A204.1 (cell line): ENCODE results near the gene ENHO.

Source experiments
- FAIRE-seq: peaks from 2 replicates; lab custom pipeline; 2012; peaks lifted over from hg19 to GRCh38; lab: Jason Lieb, UNC

The ENHO gene

DNA sequence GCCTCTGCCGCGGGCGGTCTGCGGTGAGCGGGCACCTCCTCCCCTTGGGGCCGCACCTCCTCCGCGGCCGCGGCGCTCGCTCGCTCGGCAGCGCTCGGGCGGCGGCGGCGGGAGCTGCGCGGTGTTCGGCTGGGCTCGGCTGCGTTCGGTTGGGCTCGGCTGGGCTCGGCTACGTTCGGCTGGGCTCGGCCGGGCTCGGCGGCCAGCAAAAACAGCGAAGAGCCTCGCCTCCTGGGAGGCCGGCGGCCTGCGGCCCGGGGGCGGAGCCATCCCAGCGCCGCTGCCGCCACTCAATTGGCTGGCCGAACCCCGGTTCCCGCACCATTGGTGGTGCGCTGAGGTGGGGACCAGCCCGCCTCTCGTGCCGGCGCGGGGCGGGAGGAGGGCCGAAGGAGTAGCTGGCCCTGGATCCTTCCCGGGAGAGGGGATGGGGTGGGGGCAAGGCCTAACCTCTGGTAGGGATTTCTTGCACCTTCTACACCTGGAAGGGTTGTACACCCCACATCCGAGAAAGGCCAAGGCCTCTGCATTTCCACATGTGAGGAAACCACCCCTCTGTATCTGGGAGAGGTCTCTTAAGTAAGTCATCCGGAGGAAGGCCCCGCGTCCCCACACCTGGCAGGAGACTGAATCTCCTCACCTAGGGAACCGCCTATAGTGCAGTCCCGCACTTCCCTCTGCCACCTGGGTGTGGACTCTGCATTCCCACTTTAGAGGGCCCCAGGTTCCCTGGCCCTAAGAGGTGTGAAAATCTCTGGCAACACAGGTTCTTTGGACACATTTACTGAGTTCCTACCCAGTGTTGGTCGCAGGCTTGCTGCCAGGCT is at the start of gene ENHO:
ENHO (minus strand) TSS at position 20 of the 827 bp plus-strand sequence. CDS start 1,295 bp downstream, outside the sequence.
- FAIRE-seq, result no peak

DNA sequence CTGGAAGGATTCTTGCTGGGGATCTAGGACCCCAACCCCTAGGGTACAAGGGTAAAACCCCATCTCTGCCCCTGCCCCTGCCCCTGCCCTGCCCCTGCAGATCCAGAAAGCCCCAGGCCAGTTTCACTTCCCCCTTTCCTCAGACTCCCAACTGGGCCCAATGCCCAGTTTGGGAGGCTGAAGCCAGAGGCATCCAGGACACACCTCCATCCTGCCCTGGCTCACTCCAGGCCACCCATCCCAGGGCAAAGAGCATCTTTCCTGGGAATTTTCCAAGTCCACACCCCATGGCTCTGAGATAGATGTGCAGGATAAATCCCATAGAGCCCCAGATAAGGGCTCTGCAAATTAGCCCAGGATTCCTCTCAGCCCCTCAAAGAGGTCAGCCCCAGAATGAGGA is 49.3 kb upstream of the ENHO start:
- no peak for FAIRE-seq

GRCh38 chr9:34571481-34571810 is 48.7 kb upstream of the ENHO start:
- no peak for FAIRE-seq

- no peak for FAIRE-seq
Observed at GRCh38 chr9:34570809-34571480, 48.2 kb upstream of the ENHO start.

DNA sequence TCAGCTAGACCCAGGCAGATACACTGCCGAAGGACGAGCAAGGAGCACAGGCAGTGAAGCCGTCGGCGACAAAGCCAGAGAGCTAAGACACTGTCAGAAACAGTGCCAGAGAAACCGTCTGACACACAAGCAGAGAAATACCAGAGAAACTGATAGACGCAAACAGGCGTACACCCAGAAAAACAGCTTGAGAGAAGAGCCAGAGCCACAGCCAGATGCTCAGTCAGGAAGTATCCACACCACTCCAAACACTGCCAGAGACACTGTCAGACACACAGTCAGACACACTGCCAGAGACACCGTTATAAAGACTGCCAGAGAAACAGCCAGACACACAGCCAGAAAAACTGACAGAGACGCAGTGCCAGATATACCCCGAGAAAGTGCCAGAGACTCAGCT is 47.6 kb upstream of the ENHO start:
- no peak for FAIRE-seq

GRCh38 chr9:34568774-34569173 is 46.0 kb upstream of the ENHO start:
- FAIRE-seq, result no peak

GRCh38 chr9:34568133-34568532 is 45.3 kb upstream of the ENHO start:
- no peak for FAIRE-seq

DNA sequence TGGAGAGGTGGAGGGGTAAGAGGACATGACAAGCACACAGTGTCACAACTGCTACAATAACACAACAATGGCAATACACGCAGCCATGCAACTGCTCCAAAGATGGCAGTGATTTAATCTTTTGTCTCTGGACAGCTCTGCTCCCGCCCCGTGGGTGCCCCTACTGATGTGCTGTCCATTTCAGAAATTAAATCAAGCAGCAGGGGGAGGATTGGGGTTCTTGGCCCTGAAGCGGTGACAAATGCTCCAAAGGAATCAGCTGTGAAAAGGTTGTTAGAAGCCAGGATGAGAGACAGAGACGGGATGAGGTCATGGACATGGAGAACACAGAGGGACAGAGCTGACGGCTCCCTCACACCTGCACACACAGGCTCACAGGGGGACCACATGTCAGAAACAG is 44.2 kb upstream of the ENHO start:
- no peak for FAIRE-seq

GRCh38 chr9:34566322-34566721 is 43.5 kb upstream of the ENHO start:
- no peak for FAIRE-seq

GRCh38 chr9:34565856-34566255 is 43.1 kb upstream of the ENHO start:
- no peak for FAIRE-seq

DNA sequence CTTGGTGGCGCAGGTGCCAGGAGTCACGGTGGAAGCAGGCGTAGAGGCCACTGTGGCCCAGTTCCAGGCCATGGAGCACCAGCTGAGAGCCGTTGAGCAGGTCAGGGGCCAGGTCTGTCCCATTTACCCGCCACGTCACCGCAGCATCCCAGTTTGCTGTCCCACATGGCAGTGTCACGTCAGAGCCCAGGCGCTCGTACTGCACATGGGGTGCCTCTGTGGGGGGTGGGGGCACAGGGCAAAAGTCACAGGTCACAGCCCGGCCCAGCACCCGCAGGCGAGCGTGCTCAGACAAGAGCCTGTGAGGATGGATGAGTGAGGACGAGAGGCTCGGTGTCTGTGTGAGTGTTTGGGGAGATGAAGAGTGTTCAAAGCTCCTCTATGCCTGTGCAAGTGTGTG is 41.8 kb upstream of the ENHO start:
- no peak for FAIRE-seq

GRCh38 chr9:34563262-34563661 is 40.5 kb upstream of the ENHO start:
- FAIRE-seq, result no peak

DNA sequence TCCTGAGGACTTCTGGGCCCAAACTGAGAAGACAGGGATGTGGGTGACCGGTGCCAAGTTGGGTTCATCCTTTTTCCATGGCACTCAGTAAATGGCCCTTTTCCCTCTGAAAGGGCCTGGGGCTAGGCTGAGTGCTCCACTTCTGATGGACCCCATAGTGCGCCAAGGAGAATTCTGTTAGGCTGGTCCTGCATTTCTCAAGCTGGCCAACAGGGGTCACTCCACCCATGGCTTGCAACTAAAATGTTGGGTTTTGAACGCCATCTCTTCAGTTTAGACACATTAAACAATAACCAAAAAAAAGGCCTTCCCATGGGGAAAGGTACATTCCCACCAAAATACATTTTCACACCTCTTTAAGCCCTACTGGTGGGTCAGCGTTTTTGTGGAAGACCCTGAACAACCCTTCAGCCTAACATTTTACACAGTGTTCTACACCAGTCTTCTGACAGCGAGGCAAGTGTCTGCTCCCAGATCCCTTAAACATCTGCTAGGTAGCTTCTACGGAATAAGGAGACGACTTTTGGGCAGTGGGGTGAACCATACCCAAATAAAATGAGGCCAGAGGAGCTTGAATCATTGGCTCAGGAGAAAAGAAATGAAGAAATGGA is 39.5 kb upstream of the ENHO start:
- no peak for FAIRE-seq

DNA sequence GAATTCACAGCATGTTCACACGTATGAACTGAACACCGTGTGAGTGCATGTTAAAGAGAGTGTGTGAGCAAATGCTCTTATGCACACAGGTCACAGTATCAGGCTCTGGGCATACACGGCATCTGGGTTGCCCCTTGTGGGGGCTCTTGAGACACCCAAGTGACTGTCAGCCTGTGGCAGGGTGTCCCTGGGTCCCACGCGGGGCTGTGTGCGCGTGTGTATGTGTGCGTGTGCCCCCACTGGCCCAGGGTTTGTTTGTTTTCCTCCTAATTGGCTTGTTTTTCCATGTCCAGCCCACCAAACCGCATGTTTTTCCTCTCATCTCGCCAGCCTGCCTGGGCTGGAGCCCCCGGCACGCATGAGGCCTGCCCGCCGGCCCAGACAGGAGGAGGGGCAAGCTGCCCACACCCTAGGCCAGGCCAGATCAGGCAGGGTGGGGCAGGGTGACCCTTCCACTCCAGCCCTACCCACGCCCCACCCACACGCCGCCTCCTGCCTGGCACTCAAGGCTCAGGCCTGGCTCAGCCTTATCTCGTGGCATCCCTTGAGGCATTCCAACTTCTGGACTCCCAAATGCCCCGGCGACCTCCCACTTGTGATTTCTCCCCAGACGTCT is 37.9 kb upstream of the ENHO start:
- no peak for FAIRE-seq

- no peak for FAIRE-seq
Observed at GRCh38 chr9:34559624-34560455, 37.0 kb upstream of the ENHO start.

DNA sequence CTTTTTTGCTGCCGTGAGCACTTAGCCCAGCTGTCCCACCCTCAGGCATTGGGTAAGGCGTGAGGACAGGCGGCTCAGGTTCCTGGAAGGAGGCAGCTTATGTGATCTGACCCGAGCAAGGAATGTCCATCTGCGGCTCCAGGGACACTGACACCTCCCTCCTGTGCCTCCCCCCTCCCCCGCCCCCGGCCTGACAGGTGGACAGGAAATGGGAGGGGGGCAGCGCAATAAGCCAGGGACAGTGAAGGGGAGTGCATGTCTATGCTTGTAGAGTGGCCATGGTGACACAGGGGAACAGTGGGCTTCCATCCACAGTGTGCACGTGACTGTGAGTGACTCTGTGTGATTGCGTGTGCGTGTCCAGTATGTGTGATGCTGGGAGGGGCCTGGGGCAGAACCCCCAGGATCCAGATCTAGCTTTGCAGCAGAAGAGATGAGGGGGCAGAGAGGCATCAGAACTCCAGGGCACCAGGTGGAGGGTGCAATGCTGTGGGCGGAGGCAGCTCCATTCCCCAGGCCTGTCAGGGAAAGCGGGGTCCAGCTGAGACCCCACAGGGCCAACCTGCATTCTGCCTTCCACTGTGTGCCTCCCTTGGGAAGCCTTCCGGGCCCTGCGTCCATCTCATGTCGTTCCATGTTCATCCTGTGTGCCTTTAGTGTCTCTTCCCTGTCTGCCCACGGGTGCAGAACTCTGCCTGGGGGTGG is 36.3 kb upstream of the ENHO start:
- FAIRE-seq, result no peak

DNA sequence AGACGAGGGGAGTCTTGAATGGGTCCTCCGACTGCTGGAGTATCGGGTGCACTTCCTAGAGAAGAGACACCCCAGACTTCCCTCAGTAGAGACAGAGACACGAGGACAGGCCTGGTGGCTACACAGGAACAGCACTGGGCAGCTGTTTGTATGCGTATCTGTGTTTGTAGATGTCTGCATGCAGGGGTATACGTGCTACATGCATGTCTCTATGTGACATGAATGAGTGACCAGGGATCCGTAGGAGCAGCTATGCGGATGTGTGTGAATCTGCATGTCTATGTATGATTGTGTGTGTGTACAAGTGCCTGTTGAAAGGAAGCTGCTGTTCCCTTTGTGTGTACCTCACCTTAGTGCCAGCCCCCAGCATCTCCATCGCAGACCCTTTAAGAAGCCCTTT is 35.6 kb upstream of the ENHO start:
- no peak for FAIRE-seq

DNA sequence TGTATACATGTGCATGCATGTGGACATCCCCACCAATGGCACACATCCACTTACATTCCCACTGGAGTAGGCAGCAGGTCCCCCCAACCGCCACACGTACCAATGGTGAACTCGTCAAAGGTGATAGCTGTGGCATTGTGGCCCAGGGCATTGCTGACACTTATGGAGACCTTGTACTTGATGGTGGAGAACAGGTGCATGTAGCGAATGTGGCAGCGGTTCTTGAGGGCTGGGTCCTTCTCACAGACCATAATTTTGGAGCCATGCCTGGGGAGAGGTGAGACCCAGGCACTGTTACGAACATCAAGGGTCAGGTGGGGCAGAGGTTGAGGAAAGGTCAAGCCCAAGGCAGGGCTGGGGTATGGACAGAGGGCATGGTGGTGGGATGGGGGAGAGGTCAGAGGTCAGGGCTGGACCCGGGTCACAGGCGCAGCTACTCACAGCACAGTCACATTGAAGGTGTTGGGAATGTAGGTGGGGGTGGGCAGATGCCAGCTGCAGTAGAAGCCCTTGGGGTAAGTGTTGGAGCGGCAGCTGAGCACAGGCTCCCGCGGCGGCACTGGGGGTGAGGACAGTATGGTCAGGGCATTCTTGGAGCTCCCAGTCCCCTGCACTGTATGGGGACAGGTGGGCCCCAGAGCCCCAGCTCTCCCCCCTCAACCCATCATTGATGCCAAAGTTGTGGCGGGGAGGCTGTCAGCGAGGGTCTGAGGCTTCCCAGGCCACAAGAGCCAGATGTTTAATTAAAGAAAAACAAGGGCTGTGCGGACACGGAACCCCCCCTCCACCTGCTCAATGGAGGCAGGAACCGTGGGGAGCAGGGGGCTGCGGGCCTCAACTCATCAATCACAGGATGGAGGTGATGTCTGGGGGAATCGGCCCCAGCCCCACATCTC is 34.9 kb upstream of the ENHO start:
- no peak for FAIRE-seq

- no peak for FAIRE-seq
Observed at GRCh38 chr9:34556949-34557348, 34.2 kb upstream of the ENHO start.

DNA sequence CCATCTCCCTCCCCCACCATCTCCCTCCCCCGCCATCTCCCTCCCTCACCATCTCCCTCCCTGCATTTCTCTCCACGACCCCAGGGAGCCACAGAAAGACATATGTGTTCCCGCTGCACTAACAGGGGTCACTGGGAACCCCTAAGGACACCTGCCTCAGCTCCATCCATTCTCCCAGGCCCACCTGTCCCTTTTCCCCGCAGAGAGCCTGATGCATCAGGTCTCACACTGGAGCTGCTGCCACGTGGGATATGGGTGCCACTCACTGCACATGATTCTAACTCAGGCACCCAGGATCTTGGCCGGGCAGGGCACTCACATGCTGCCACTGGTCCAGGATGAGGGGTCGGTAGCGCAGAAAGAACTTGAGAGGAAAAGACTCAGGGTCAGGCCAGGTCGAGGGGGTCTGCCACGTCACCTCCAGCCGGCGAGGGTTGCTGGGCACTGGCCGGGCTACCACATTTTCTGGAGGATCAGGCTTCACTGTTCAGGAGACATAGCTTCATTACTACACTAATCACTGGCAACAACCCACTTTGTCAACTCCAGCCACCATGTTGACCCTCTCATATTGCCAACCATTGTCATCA is 33.2 kb upstream of the ENHO start:
- FAIRE-seq, result no peak
